ENCODE measurements around the gene PCCA. TPM values are rescaled to one million over a fixed set of nuclear protein-coding genes. Genes with fewer than 3 reads are reported as not detected.
A peak's percentile ranks its signal among the peaks of the same experiment; 100 is the strongest.
"Not testable (repeated sequence)": the region's sequence is repeated elsewhere in the genome, so short reads cannot be mapped to it uniquely, and the experiment has no call there.

PCCA gene
- total RNA-seq, 4 donors from 2014 or later: 46.9 to 66.0 (median 49.4) TPM

DNA sequence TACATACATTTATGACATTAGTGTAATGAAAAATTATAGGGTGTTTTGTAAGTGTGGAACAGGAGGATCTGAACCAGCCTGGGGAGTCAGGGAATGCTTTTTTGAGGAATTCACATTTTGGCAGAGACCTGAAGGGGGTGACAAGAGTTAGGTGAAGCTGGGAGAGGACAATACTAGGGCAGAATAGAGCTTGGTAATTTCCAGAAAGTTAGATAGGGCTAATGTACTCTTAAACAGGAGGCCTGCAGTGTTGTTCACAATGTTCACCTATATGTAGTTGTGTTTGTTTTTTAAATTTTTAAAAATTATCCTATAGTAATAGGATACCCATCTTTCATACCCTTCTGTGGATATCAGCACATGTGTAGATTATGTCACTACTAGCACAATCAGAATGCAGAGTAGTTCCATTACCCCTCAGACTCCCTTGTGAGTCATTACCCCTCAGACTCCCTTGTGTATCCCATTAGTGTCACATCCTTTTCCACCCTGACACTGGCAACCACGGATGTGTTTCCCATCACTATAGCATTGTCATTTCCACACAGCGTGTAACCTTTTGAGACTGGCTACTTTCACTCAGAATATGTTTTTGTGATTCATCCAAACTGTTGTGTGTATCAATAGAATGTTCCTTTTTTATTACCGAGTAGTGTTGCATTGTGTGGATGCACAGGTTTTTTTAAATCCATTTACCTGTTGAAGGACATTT lies 43.1 kb downstream of the PCCA start:
- Histone ChIP-seq H3K27ac (no peak overlapping the region), H3K27me3 (no peaks in the 10 kb centered on the region), H3K36me3 (no peaks in the 10 kb centered on the region), H3K9me3 (no peaks in the 10 kb centered on the region), H3K4me1 (peaks cover 0 to 4% (median 0%) of the 10 kb centered on the region in 4 donors), H3K4me3 (no peak overlapping the region)
- no peak for DNase-seq
- TF ChIP-seq POLR2A (IDR thresholded peaks at IDR 0.05): no peak
- TF ChIP-seq, protein P1, sequence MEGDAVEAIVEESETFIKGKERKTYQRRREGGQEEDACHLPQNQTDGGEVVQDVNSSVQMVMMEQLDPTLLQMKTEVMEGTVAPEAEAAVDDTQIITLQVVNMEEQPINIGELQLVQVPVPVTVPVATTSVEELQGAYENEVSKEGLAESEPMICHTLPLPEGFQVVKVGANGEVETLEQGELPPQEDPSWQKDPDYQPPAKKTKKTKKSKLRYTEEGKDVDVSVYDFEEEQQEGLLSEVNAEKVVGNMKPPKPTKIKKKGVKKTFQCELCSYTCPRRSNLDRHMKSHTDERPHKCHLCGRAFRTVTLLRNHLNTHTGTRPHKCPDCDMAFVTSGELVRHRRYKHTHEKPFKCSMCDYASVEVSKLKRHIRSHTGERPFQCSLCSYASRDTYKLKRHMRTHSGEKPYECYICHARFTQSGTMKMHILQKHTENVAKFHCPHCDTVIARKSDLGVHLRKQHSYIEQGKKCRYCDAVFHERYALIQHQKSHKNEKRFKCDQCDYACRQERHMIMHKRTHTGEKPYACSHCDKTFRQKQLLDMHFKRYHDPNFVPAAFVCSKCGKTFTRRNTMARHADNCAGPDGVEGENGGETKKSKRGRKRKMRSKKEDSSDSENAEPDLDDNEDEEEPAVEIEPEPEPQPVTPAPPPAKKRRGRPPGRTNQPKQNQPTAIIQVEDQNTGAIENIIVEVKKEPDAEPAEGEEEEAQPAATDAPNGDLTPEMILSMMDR (IDR thresholded peaks at IDR 0.05): no peak

DNA sequence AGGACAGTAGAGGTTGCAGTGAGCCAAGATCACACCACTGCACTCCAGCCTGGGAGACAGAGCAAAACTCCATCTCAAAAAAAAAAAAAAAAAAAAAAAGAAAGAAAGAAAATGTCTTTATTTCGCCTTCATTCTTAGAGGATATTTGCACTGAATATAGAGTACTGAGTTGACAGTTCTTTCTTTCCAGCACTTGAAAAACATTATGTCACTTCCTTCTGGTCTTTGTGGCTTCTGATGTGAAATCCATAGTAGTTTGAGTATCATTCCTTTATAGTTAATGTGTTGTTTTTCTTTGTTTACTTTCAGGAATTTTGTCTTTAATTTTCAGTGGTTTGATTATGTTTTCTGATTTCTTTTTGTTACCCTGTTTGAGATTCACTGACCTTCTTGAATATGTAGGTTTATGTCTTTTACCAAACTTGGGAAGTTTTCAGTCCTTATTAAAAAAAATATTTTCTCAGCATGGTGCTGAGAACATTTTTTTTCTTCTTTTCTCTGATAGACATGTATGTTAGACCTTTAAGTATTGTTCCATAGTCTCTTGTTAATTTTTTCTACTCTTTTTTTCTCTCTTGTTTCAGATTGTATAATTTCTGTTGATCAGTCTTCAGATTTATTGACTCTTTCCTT lies 50.1 kb downstream of the PCCA start:
- no peaks in the 10 kb centered on the region for H3K36me3 ChIP-seq
- no peaks in the 10 kb centered on the region for H3K27me3 ChIP-seq
- H3K9me3 ChIP-seq: no peaks in the 10 kb centered on the region
- H3K4me3 ChIP-seq: no peak overlapping the region
- no peak for DNase-seq
- no peak overlapping the region for H3K27ac ChIP-seq
- TF ChIP-seq, protein P1 (IDR thresholded peaks at IDR 0.05): no peak
- TF ChIP-seq POLR2A (IDR thresholded peaks at IDR 0.05): no peak
- no peaks in the 10 kb centered on the region for H3K4me1 ChIP-seq

DNA sequence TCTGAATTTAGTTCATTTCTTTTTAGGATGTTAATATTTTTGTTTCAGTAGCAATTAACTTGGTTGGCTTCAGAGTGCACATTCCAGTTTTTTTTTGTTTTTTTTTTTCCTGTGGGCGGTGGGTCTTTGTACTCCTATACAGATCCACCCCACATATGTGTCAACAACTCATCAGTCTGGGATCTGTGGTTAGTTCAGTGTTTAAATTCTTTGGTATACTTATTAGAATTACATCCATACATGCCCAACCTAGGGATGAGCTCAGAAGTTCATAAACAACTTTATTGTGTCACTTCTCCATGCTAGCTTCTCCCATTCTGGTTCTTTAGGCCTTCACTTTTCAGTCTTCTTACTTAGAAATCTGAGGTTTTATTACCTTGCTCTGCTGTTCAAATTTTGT lies 50.9 kb downstream of the PCCA start:
- no peak for DNase-seq
- no peak overlapping the region for H3K4me3 ChIP-seq
- H3K27ac ChIP-seq: no peak overlapping the region
- H3K4me1 ChIP-seq: no peaks in the 10 kb centered on the region
- no peaks in the 10 kb centered on the region for H3K9me3 ChIP-seq
- no peaks in the 10 kb centered on the region for H3K27me3 ChIP-seq
- no peaks in the 10 kb centered on the region for H3K36me3 ChIP-seq
- TF ChIP-seq, protein P1 (IDR thresholded peaks at IDR 0.05): no peak
- no peak for TF ChIP-seq POLR2A (IDR thresholded peaks at IDR 0.05)

DNA sequence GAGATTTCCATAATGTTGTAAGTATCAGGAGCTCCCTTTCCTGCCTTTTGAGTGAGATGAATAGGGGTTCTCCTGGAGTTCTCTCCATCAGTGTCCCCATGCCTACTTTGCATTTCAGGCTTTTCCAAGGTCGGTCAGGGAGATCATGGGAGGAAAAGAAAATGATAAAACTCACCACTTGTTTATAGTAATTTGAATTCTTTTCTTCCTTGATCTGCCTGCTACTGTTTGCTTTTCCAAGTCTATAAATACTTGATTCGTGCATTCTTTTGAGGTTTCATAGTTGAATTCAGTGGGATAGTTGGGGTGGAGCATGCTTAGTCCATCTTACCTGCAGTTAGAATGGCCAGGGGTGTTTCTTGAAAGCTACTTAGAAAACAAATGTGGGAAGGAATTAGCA lies 51.5 kb downstream of the PCCA start:
- H3K27ac ChIP-seq: no peak overlapping the region
- H3K4me3 ChIP-seq: no peak overlapping the region
- no peaks in the 10 kb centered on the region for H3K4me1 ChIP-seq
- TF ChIP-seq POLR2A (IDR thresholded peaks at IDR 0.05): no peak
- TF ChIP-seq, protein P1 (IDR thresholded peaks at IDR 0.05): no peak
- no peak for DNase-seq
- no peaks in the 10 kb centered on the region for H3K36me3 ChIP-seq
- H3K27me3 ChIP-seq: no peaks in the 10 kb centered on the region
- H3K9me3 ChIP-seq: no peaks in the 10 kb centered on the region

DNA sequence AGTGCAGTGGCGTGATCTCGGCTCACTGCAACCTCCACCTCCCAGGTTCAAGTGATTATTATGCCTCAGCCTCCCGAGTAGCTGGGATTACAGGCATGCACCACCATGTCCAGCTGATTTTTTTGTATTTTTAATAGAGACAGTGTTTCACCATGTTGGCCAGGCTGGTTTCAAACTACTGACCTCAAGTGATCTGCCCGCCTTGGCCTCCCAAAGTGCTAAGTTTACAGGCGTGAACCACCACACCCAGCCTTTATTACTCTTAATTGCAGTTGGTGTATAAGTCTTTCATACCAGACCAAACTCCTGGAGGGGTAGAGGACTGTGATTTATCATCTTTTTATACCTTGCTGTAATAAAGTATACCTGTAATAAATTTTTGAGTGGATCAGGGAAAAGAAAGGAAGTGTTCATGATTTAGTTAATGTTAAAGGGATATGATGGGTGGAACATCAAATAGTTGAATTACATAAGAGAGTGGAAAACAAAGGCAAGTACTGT lies 52.6 kb downstream of the PCCA start:
- not testable (repeated sequence) for H3K27me3 ChIP-seq, H3K36me3 ChIP-seq, H3K9me3 ChIP-seq, H3K4me1 ChIP-seq, H3K4me3 ChIP-seq, H3K27ac ChIP-seq
- DNase-seq: peak in 1 of 3 donors; percentile 59

DNA sequence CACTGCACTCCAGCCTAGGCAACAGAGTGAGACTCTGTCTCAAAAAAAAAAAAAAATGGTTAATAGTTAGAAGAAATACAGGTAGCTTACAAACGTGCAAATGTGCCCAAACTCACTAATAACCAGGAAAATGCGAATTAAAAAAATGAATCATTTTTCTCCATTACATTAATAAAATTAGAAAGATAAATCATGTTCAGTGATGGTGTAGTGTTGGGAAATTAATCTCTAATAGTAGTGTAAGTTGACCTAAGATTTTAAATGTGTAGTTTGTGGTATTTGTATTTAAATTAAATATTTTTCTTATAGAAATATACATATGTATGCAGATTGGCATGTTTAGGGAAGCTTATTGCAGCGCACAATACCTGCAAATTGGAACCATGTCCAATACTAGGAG lies 57.6 kb downstream of the PCCA start:
- Histone ChIP-seq H3K4me3 (no peak overlapping the region), H3K4me1 (no peaks in the 10 kb centered on the region), H3K9me3 (no peaks in the 10 kb centered on the region), H3K27me3 (no peaks in the 10 kb centered on the region), H3K36me3 (no peaks in the 10 kb centered on the region), H3K27ac (no peak overlapping the region)
- DNase-seq: no peak
- TF ChIP-seq, protein P1 (IDR thresholded peaks at IDR 0.05): no peak

Measured in Peyer's patch (tissue), 4 donors.